ENCODE measurements around the gene MYRIP. TPM values are rescaled to one million over a fixed set of nuclear protein-coding genes. Genes with fewer than 3 reads are reported as not detected.
A peak's percentile ranks its signal among the peaks of the same experiment; 100 is the strongest.

The MYRIP gene
- total RNA-seq, 2 donors from 2014 or later = 6.3 to 8.7 TPM

DNA sequence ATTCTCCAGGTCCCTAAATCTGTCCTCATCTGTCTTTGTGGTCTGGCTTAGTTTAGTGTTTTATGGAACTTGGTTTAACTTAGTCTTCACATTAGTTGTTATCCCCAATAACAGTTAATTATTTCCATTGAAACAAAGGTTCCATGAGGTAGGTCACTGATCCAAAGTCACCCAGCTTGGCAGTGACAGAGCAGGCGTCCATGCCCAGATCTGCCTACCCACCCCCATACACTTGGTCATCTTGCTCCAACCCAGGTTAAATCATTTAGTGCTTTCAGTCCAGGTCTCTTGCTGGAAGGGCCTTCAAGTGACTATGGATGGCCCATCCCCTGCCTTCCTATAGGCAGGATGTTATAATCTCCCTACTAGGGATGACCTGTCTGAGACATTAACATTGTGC is 127.4 kb downstream of the MYRIP start:
- H3K9me3 ChIP-seq = no peaks in the 10 kb centered on the region
- H3K36me3 ChIP-seq = no peaks in the 10 kb centered on the region
- H3K27me3 ChIP-seq = no peaks in the 10 kb centered on the region
- no peak overlapping the region for H3K27ac ChIP-seq
- intact Hi-C loops (cut with DNase I) = no loop called here
- H3K4me1 ChIP-seq = no peaks in the 10 kb centered on the region
- TF ChIP-seq, protein P1, sequence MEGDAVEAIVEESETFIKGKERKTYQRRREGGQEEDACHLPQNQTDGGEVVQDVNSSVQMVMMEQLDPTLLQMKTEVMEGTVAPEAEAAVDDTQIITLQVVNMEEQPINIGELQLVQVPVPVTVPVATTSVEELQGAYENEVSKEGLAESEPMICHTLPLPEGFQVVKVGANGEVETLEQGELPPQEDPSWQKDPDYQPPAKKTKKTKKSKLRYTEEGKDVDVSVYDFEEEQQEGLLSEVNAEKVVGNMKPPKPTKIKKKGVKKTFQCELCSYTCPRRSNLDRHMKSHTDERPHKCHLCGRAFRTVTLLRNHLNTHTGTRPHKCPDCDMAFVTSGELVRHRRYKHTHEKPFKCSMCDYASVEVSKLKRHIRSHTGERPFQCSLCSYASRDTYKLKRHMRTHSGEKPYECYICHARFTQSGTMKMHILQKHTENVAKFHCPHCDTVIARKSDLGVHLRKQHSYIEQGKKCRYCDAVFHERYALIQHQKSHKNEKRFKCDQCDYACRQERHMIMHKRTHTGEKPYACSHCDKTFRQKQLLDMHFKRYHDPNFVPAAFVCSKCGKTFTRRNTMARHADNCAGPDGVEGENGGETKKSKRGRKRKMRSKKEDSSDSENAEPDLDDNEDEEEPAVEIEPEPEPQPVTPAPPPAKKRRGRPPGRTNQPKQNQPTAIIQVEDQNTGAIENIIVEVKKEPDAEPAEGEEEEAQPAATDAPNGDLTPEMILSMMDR (IDR thresholded peaks at IDR 0.05) = no peak
- DNase-seq = no peak
- H3K9ac ChIP-seq (ENCODE audit: low read depth in 2 of 2, low read length in 2 of 2) = no peak overlapping the region
- H3K4me3 ChIP-seq = no peak overlapping the region

DNA sequence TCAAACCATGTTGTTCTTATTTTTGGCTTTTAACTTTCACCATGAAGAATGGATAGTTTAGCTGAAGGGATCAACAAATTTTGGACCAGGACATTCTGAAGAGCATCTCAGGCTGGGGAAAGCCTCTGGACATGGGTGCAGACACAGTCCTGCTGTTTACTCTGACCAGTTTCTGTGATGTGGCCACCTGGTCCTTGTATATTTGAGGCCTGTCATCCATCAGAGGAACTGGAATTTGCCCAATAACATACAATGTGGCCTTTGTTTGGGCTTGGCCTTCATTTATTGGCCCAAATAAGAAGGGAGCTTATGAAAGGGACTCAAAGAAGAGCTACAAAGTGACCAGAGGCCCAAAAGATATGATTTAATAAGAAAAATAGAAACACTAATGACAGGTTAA is 127.9 kb downstream of the MYRIP start:
- TF ChIP-seq, protein P1 (IDR thresholded peaks at IDR 0.05) = no peak
- no peak overlapping the region for H3K9ac ChIP-seq (ENCODE audit: low read depth in 2 of 2, low read length in 2 of 2)
- no peaks in the 10 kb centered on the region for H3K9me3 ChIP-seq
- H3K36me3 ChIP-seq = no peaks in the 10 kb centered on the region
- no peak overlapping the region for H3K4me3 ChIP-seq
- no peaks in the 10 kb centered on the region for H3K27me3 ChIP-seq
- no peak for DNase-seq
- intact Hi-C loops (cut with DNase I) = no loop called here
- H3K4me1 ChIP-seq = no peaks in the 10 kb centered on the region
- H3K27ac ChIP-seq = no peak overlapping the region

DNA sequence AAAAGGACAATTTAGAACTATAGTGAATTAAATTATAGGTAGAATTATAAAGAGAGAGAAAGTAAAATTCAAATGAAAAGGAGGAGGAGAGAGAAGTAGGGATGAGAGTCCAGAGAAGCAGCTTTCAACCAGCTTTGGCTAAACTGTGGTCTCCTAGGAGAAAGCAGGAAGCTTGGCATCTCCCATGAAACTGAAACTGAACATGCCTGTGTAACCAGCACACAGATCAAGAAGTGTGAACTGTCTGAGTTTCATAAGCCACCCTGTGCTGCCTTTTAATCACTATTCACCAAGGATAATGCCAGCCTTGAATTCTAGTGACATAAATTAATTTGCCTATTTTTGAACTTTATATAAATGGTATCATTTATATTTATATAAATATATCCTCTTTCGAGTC is 128.5 kb downstream of the MYRIP start:
- H3K4me3 ChIP-seq = no peak overlapping the region
- no peak for DNase-seq
- H3K4me1 ChIP-seq = no peaks in the 10 kb centered on the region
- H3K9ac ChIP-seq (ENCODE audit: low read depth in 2 of 2, low read length in 2 of 2) = no peak overlapping the region
- H3K27ac ChIP-seq = no peak overlapping the region
- H3K36me3 ChIP-seq = no peaks in the 10 kb centered on the region
- TF ChIP-seq, protein P1 (IDR thresholded peaks at IDR 0.05) = no peak
- intact Hi-C loops (cut with DNase I) = no loop called here
- no peaks in the 10 kb centered on the region for H3K27me3 ChIP-seq
- no peaks in the 10 kb centered on the region for H3K9me3 ChIP-seq

DNA sequence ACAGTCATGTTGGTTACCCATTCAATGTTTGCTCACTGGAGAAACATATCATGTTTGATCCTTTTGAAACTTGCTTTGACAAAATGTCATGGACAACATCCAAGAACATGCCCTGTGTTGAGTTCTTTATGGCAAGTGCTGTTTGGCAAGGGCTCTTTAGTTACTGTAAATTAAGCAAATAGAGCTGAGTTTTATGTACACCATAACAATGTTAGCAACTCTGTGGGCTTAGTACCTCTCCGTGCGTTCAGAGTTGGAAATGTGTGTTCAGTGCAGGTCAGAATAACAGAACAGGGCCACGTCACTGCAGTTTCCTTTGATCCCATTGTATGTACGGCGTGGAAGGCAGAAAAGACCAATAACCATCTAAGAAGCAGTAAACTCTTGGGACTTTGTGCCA is 132.5 kb downstream of the MYRIP start:
- intact Hi-C loops (cut with DNase I) = no loop called here
- Histone ChIP-seq H3K9ac (ENCODE audit: low read depth in 2 of 2, low read length in 2 of 2) (no peak overlapping the region), H3K9me3 (no peaks in the 10 kb centered on the region), H3K36me3 (no peaks in the 10 kb centered on the region), H3K4me1 (no peaks in the 10 kb centered on the region), H3K27me3 (no peaks in the 10 kb centered on the region), H3K4me3 (no peak overlapping the region), H3K27ac (no peak overlapping the region)
- TF ChIP-seq, protein P1 (IDR thresholded peaks at IDR 0.05) = no peak
- peak; percentile 44 for DNase-seq

DNA sequence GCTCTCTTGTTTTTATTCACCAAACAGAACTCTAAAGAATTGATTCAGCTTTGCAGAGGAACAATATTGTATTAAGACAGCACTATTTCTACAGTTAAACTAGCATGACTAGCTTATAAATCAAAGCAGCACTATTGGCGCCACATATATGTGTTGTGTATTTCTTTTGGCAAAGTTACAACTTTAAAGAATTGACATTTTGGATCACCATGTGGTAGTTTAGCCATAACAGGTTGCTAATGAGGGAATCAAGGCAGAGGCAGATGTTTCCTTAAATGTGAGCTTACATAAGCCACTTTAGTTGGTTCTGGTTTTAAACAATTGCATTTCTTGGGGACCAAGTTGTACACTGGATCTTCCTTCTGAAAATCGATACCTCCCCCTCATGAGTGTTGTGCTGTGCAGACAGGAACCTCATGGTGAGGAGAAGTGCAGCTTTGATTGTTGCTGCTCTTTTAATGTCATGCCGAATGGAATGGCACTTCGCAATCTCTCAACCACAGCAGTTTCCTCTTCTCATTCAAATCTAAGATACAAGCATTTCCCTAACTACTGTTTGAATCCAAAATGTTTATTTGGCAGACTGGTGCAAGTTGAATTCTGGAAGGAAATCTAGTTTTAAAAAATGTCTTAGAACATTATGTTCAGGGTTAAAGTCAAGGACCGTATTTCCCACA is 151.2 kb downstream of the MYRIP start:
- Histone ChIP-seq H3K27ac (no peak overlapping the region), H3K27me3 (no peaks in the 10 kb centered on the region), H3K36me3 (no peaks in the 10 kb centered on the region), H3K9ac (ENCODE audit: low read depth in 2 of 2, low read length in 2 of 2) (no peak overlapping the region), H3K9me3 (no peaks in the 10 kb centered on the region), H3K4me1 (no peaks in the 10 kb centered on the region), H3K4me3 (no peak overlapping the region)
- DNase-seq = no peak
- intact Hi-C loops (cut with DNase I) = no loop called here
- TF ChIP-seq, protein P1 (IDR thresholded peaks at IDR 0.05) = no peak
